K562 (cell line): ENCODE results near the gene OPHN1. TPM values are rescaled to one million over a fixed set of nuclear protein-coding genes. Genes with fewer than 3 reads are reported as not detected.
A peak's percentile ranks its signal among the peaks of the same experiment; 100 is the strongest.

Source experiments
- ATAC-seq: fragments of 200-7000 bp; cut with Tn5 transposase; 3 replicates; pipeline ENCODE4 v1.9.1; 2020; ENCODE audit warnings: moderate library complexity
- BruUV-seq: library from RNA; stranded (reverse); fragments of 400-500 nt; replicated peaks from 2 replicates; lab custom pipeline; 2021; lab: Mats Ljungman, UMichigan
- CTCF ChIA-PET: fragments of 300-600 bp; formaldehyde crosslinking; extraction: SDS; loops from one replicate; lab custom pipeline; 2021; ENCODE audit warnings: low intra/inter-chr PET ratio; lab: Yijun Ruan, JAX
- POLR2A ChIA-PET: fragments of 300-600, 350-650 bp; sonication (Branson Sonifier 250); formaldehyde crosslinking; extraction: SDS; loops from one replicate; lab custom pipeline; 2021; ENCODE audit warnings: antibody characterized with exemption, inconsistent platforms; lab: Yijun Ruan, JAX
- DNase-seq, 4 experiments: peaks; one replicate each; pipeline versions ENCODE4 v3.0.0 to v3.0.0-alpha.2; 2011 to 2018; ENCODE audit warnings: low spot score in 3 of 4, mixed read lengths in 3 of 4; ENCODE audit errors: extremely low read depth in 1 of 4
- FAIRE-seq: peaks from 2 replicates; lab custom pipeline; 2011; peaks lifted over from hg19 to GRCh38; lab: Jason Lieb, UNC
- H2AFZ ChIP-seq: 2 replicates; pipeline ENCODE4 v1.6.0; 2011; ENCODE audit warnings: low read depth, low read length, control low read depth, inconsistent platforms
- H3K27ac ChIP-seq: fragments of 200-600 bp; 3 replicates; pipeline ENCODE4 v1.8.0; 2011; ENCODE audit warnings: low read depth, mild to moderate bottlenecking, control low read depth, inconsistent platforms, low read length, moderate library complexity, mixed read lengths; ENCODE audit errors: extremely low read depth
- H3K27me3 ChIP-seq, 2 experiments: fragments of 300-600 bp in 1 of 2; 2 replicates in 1 of 2; 3 replicates in 1 of 2; pipeline versions ENCODE4 v1.6.0 to v1.8.0; 2011; ENCODE audit warnings: inconsistent platforms in 2 of 2, low read length in 2 of 2, mild to moderate bottlenecking in 1 of 2, mixed read lengths in 1 of 2, moderate library complexity in 1 of 2; ENCODE audit not compliant: control insufficient read depth in 2 of 2, insufficient read depth in 2 of 2
- H3K36me3 ChIP-seq: fragments of 300-600 bp; 3 replicates; pipeline ENCODE4 v1.8.0; 2011; ENCODE audit warnings: mild to moderate bottlenecking, low read length, inconsistent platforms; ENCODE audit not compliant: control insufficient read depth, insufficient read depth
- H3K4me1 ChIP-seq, 2 experiments: fragments of 200-600 bp in 1 of 2; replicated peaks in 1 of 2; 2 replicates in 1 of 2; 3 replicates in 1 of 2; pipeline versions ENCODE4 v1.5.1 to v1.8.0; 2011; ENCODE audit warnings: inconsistent platforms in 2 of 2, low read length in 2 of 2, mild to moderate bottlenecking in 1 of 2, mixed read lengths in 1 of 2, moderate library complexity in 1 of 2; ENCODE audit not compliant: control insufficient read depth in 2 of 2, insufficient read depth in 2 of 2
- H3K4me2 ChIP-seq: 2 replicates; pipeline ENCODE4 v1.6.1; 2011; ENCODE audit warnings: low read length, control low read depth, inconsistent platforms, mixed read lengths; ENCODE audit not compliant: insufficient read depth
- H3K4me3 ChIP-seq: fragments of 200-600 bp; sonication (generic), shearing (Covaris generic); 2 replicates; pipeline ENCODE4 v1.5.1; 2016; ENCODE audit warnings: control low read depth, inconsistent platforms
- H3K79me2 ChIP-seq: fragments of 200-600 bp; 3 replicates; pipeline ENCODE4 v1.8.0; 2011; ENCODE audit warnings: low read length, inconsistent platforms; ENCODE audit not compliant: control insufficient read depth, insufficient read depth
- H3K9ac ChIP-seq, 2 experiments: 2 replicates each; pipeline versions ENCODE4 v1.6.0 to v1.6.1; 2011; ENCODE audit warnings: low read depth in 2 of 2, low read length in 2 of 2, control low read depth in 1 of 2, inconsistent platforms in 1 of 2, mild to moderate bottlenecking in 1 of 2, mixed read lengths in 1 of 2; ENCODE audit not compliant: insufficient read depth in 1 of 2
- H3K9me1 ChIP-seq: one replicate; pipeline ENCODE4 v1.6.0; 2011; ENCODE audit warnings: inconsistent platforms, mild to moderate bottlenecking, low read length, moderate library complexity; ENCODE audit not compliant: control insufficient read depth, insufficient read depth
- H3K9me3 ChIP-seq: replicated peaks from 2 replicates; pipeline ENCODE4 v1.5.1; 2011; ENCODE audit warnings: low read depth, low read length, inconsistent platforms; ENCODE audit not compliant: control insufficient read depth, insufficient read depth
- H4K20me1 ChIP-seq: replicated peaks from 2 replicates; pipeline ENCODE4 v1.6.1; 2011; ENCODE audit warnings: low read length, inconsistent platforms, mixed read lengths; ENCODE audit not compliant: control insufficient read depth, insufficient read depth
- ARID2 ChIP-seq: fragments of 450-650 bp; IDR thresholded peaks from 2 replicates; pipeline ENCODE4 v1.6.1; 2017; ENCODE audit warnings: antibody characterized with exemption, mild to moderate bottlenecking
- ARNT ChIP-seq, 2 experiments: fragments of 450-650 bp; IDR thresholded peaks; 2 replicates each; pipeline ENCODE4 v1.6.1; 2016; ENCODE audit warnings: mild to moderate bottlenecking in 1 of 2
- CBFA2T2 ChIP-seq: fragments of 450-650 bp; conservative IDR thresholded peaks from 2 replicates; pipeline ENCODE4 v1.6.1; 2017; ENCODE audit warnings: mild to moderate bottlenecking
- CC2D1A ChIP-seq: fragments of 450-650 bp; IDR thresholded peaks from 2 replicates; pipeline ENCODE4 v1.6.1; 2017; ENCODE audit warnings: mild to moderate bottlenecking
- DEAF1 ChIP-seq: fragments of 450-650 bp; formaldehyde crosslinking; IDR thresholded peaks from 2 replicates; pipeline ENCODE4 v1.4.0; 2020; ENCODE audit warnings: mild to moderate bottlenecking, moderate library complexity
- ETS2 ChIP-seq: IDR thresholded peaks from 2 replicates; pipeline ENCODE4 v1.6.1; 2016; ENCODE audit warnings: borderline replicate concordance, missing genetic modification characterization, mild to moderate bottlenecking, moderate library complexity, missing compliant biosample characterization; ENCODE audit not compliant: poor library complexity, severe bottlenecking
- ETV6 ChIP-seq, 3 experiments: fragments of 150-350 bp in 1 of 3; sonication (generic) in 1 of 3; formaldehyde crosslinking in 1 of 3; IDR thresholded peaks; 2 replicates each; pipeline versions ENCODE4 v1.6.1 to v1.8.0; 2014 to 2022; ENCODE audit warnings: borderline replicate concordance in 2 of 3, low read depth in 2 of 3, antibody characterized with exemption in 1 of 3, low read length in 1 of 3, mild to moderate bottlenecking in 1 of 3, missing genetic modification reagents in 1 of 3
- FIP1L1 ChIP-seq: fragments of 200-400 bp; formaldehyde crosslinking; IDR thresholded peaks from 2 replicates; pipeline ENCODE4 v1.6.1; 2018; ENCODE audit warnings: mild to moderate bottlenecking, low read depth, low read length; ENCODE audit not compliant: poor library complexity, severe bottlenecking
- KAT8 ChIP-seq: fragments of 450-650 bp; IDR thresholded peaks from 2 replicates; pipeline ENCODE4 v1.6.1; 2016; ENCODE audit warnings: low read depth, mild to moderate bottlenecking
- MECOM ChIP-seq: fragments of 250-450 bp; sonication (Bioruptor Pico); IDR thresholded peaks from 2 replicates; pipeline ENCODE4 v1.8.0; 2022; ENCODE audit warnings: inconsistent platforms
- PHF20 ChIP-seq: fragments of 450-650 bp; IDR thresholded peaks from 2 replicates; pipeline ENCODE4 v1.6.1; 2018; ENCODE audit not compliant: partially characterized antibody
- SLC30A9 ChIP-seq: fragments of 250-450 bp; sonication (Bioruptor Pico); IDR thresholded peaks from 2 replicates; pipeline ENCODE4 v1.8.0; 2022; ENCODE audit warnings: mild to moderate bottlenecking, moderate library complexity
- STAT5A ChIP-seq: IDR thresholded peaks from 2 replicates; pipeline ENCODE4 v1.6.1; 2012; ENCODE audit warnings: low read length, inconsistent platforms, borderline replicate concordance
- WGBS: fragments of 100-300 bp; shearing (Covaris generic); methylation state at CpG from one replicate; pipeline ENCODE4 v1.1.6; 2016; ENCODE audit warnings: low coverage, mixed read lengths; ENCODE audit not compliant: insufficient coverage; ENCODE audit errors: missing lambda C conversion rate; 5-methylcytosine and 5-hydroxymethylcytosine counted together
- in situ Hi-C: fragments of 300-500 bp; cut with MboI; formaldehyde crosslinking; loops from 4 replicates; pipeline ENCODE4 v1.15.0; 2018; ENCODE audit warnings: inconsistent platforms, mixed read lengths
- intact Hi-C: fragments of 100-400 bp; cut with micrococcal nuclease; formaldehyde crosslinking; loops from 2 replicates; pipeline ENCODE4 v1.14.2; 2022
- polyA plus RNA-seq, 8 experiments: library from polyadenylated mRNA; depleted of rRNA in 4 of 8; stranded (reverse) in 5 of 8; unstranded in 3 of 8; fragments of >200 nt; fragmentation: Nextera tagmentation in 2 of 8; fragmentation: Illumina TruSeq in 1 of 8; extraction: Ambion mirVana in 2 of 8; extraction: Trizol in 1 of 8; gene quantifications; 2 replicates each; pipeline versions ENCODE4 v1.2.1 to v1.2.3, GENCODE V29; 2011 to 2014; ENCODE audit warnings: inconsistent platforms in 1 of 8, missing spikeins in 1 of 8
- total RNA-seq, 7 experiments: library from RNA; depleted of rRNA in 6 of 7; stranded (reverse); fragments of >200 nt in 6 of 7; fragmentation: Illumina TruSeq in 2 of 7; extraction: Trizol in 2 of 7; gene quantifications; 2 replicates each; pipeline versions ENCODE4 v1.2.1 to v1.2.3, GENCODE V29; 2011 to 2021; ENCODE audit warnings: low replicate concordance in 1 of 7
- TF ChIP-seq, protein P1 (sequence below): fragments of 250-450 bp; sonication (Bioruptor Pico); IDR thresholded peaks from 2 replicates; pipeline ENCODE4 v1.5.1; 2021; ENCODE audit warnings: mild to moderate bottlenecking

Gene OPHN1
- total and polyA plus RNA-seq, 9 of the 15 experiments (the other 6 are each of a cell fraction or from before 2014, with no cell fraction given): 0.28 to 1.8 (median 1.0) TPM

DNA sequence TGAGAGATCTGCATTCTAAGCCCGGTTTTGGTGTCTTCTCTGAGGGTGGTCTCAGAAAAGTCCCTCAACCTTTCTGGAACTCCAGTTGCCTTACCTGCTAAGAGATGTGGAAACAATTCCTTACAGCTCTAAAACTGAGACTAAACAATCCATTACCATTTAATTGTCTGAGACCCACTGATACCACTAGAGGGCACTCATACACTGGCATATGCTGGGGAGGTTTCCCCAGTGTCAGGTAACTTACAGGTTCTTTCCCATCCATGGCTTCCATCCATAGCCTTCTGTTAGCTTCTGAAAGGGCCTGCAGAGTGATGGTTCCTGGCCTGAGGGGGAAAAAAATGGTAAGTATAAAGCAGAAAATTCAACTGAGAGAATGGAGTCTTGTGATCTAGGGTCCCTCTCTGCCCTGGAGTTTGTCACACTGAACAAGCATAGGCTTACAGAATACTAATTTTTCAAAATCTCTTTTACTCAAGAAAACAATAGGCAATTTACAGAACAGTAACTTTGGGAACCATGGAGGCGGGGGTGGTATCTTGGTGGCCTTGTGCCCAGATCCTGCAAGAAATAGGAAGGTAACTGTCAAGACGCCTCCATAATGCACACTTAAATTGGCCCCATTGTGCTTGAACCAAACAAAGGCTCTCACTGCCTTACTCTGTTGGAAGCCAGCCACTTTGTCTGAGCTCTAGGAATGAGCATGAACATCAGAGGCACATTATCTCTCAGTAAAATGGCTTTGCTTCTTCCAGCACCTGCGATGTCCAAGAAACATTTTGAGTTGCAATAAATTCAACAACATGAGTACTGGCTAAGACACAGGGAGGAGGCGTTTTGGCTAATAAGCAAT is 236.1 kb downstream of the OPHN1 start:
- Histone ChIP-seq H4K20me1 (no peaks in the 10 kb centered on the region), H3K27ac (no peak overlapping the region), H3K4me2 (no peak overlapping the region), H3K27me3 (no peaks in the 10 kb centered on the region), H3K9ac (no peak overlapping the region), H2AFZ (no peak overlapping the region), H3K36me3 (no peaks in the 10 kb centered on the region), H3K4me3 (no peak overlapping the region), H3K9me1 (no peaks in the 10 kb centered on the region), H3K4me1 (no peaks in the 10 kb centered on the region), H3K9me3 (no peaks in the 10 kb centered on the region), H3K79me2 (no peaks in the 10 kb centered on the region)
- FAIRE-seq: peak; percentile 85
- peak; percentile 83 for ATAC-seq
- in situ Hi-C loops: loop anchor here (5.0 to 25.0 kb wide), 4 partner anchors 270 to 1090 kb away; no protein-coding TSS in a partner anchor
- peak; percentile 49 to 63 (median 58) for DNase-seq
- ChIA-PET CTCF (interaction anchor here (0.6 to 0.9 kb wide), 2 partner anchors 265 to 496 kb away, joined by 3 to 4 read pairs; no protein-coding TSS in a partner anchor), POLR2A (interaction anchor here (1.0 to 1.2 kb wide), 3 partner anchors 298 to 514 kb away, joined by 3 to 5 read pairs (median 4); no protein-coding TSS in a partner anchor)
- no TSS peak for BruUV-seq
- 22% methylated on average over 5 of the region's 5 CpGs for WGBS
- intact Hi-C loops: loop anchor here (2.0 to 10.0 kb wide), 4 partner anchors 75 to 514 kb away; partner anchors contain the start of gene YIPF6
- TF ChIP-seq MECOM (no peak), ETS2 (tag) (no peak), PHF20 (no peak), FIP1L1 (no peak), ARID2 (peak; percentile 55; the same call in 1 of the 2 replicates), CC2D1A (peak; percentile 29; the same call in 1 of the 2 replicates), KAT8 (no peak), CBFA2T2 (no peak), STAT5A (no peak), SLC30A9 (CRISPR knock-in tag) (no peak), ARNT (IDR thresholded peaks at IDR 0.05) (no peak), DEAF1 (CRISPR knock-in tag) (peak; percentile 73), ETV6 (IDR thresholded peaks at IDR 0.05; ENCODE audit: borderline replicate concordance in 1 of 2, low read depth in 2 of 2, low read length in 1 of 2) (no peak), ETV6 (CRISPR knock-in tag; IDR thresholded peaks at IDR 0.05; ENCODE audit: borderline replicate concordance) (no peak)
- TF ChIP-seq, protein P1, sequence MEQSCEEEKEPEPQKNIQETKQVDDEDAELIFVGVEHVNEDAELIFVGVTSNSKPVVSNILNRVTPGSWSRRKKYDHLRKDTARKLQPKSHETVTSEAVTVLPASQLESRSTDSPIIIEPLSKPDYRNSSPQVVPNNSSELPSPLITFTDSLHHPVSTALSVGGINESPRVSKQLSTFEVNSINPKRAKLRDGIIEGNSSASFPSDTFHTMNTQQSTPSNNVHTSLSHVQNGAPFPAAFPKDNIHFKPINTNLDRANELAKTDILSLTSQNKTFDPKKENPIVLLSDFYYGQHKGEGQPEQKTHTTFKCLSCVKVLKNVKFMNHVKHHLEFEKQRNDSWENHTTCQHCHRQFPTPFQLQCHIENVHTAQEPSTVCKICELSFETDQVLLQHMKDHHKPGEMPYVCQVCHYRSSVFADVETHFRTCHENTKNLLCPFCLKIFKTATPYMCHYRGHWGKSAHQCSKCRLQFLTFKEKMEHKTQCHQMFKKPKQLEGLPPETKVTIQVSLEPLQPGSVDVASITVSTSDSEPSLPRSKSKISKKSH (CRISPR knock-in tag): no peak
